Bronchial epithelial cell (primary cell): ENCODE results near the gene LRRC27. TPM values are rescaled to one million over a fixed set of nuclear protein-coding genes. Genes with fewer than 3 reads are reported as not detected.

Source experiments
- DNase-seq: peaks from one replicate; pipeline ENCODE4 v3.0.0-alpha.2; 2010; ENCODE audit warnings: low read depth
- FAIRE-seq: peaks from 2 replicates; lab custom pipeline; 2011; peaks lifted over from hg19 to GRCh38; lab: Jason Lieb, UNC
- H3K27me3 ChIP-seq: 2 replicates; pipeline ENCODE4 v1.5.1; 2011; ENCODE audit warnings: low read length; ENCODE audit not compliant: control insufficient read depth, insufficient read depth
- H3K36me3 ChIP-seq: 2 replicates; pipeline ENCODE4 v1.5.1; 2011; ENCODE audit warnings: low read length; ENCODE audit not compliant: control insufficient read depth, insufficient read depth
- H3K4me3 ChIP-seq: 2 replicates; pipeline ENCODE4 v1.5.1; 2011; ENCODE audit warnings: mild to moderate bottlenecking, low read depth, low read length, control low read depth
- CTCF ChIP-seq: IDR thresholded peaks from 2 replicates; pipeline ENCODE4 v1.5.1; 2011; ENCODE audit warnings: mild to moderate bottlenecking, moderate library complexity, low read length, control low read depth, inconsistent platforms; ENCODE audit not compliant: insufficient read depth, severe bottlenecking
- total RNA-seq: library from RNA; depleted of rRNA; stranded (reverse); fragments of >200 nt; gene quantifications from 2 replicates; pipeline ENCODE4 v1.2.1, GENCODE V29; 2014

LRRC27 gene
- total RNA-seq, 1 donor from 2014 or later = 4.7 TPM

- no peak for TF ChIP-seq CTCF
- FAIRE-seq (no peak), DNase-seq (no peak)
Measured at GRCh38 chr10:132342553-132342952, 10.6 kb downstream of the LRRC27 start.

GRCh38 chr10:132344386-132344785, 12.4 kb downstream of the LRRC27 start:
- Histone ChIP-seq H3K4me3 (no peak overlapping the region), H3K27me3 (no peaks in the 10 kb centered on the region), H3K36me3 (no peaks in the 10 kb centered on the region)
- TF ChIP-seq CTCF = no peak
- FAIRE-seq = no peak
- DNase-seq = no peak

More at GRCh38 chr10:132342553-132342952, 10.6 kb downstream of the LRRC27 start:
- H3K27me3 ChIP-seq = no peaks in the 10 kb centered on the region
- no peaks in the 10 kb centered on the region for H3K36me3 ChIP-seq
- no peak overlapping the region for H3K4me3 ChIP-seq

GRCh38 chr10:132345345-132345744, 13.4 kb downstream of the LRRC27 start:
- H3K36me3 ChIP-seq = no peaks in the 10 kb centered on the region
- H3K27me3 ChIP-seq = no peaks in the 10 kb centered on the region
- no peak overlapping the region for H3K4me3 ChIP-seq
- DNase-seq (no peak), FAIRE-seq (no peak)
- no peak for TF ChIP-seq CTCF

- no peak overlapping the region for H3K4me3 ChIP-seq
- H3K36me3 ChIP-seq = no peaks in the 10 kb centered on the region
- no peak for DNase-seq
- FAIRE-seq = no peak
- no peak for TF ChIP-seq CTCF
- H3K27me3 ChIP-seq = no peaks in the 10 kb centered on the region
Measured at GRCh38 chr10:132346806-132347205, 14.8 kb downstream of the LRRC27 start.

GRCh38 chr10:132347211-132347930, 15.4 kb downstream of the LRRC27 start:
- no peak for TF ChIP-seq CTCF
- H3K36me3 ChIP-seq = no peaks in the 10 kb centered on the region
- H3K4me3 ChIP-seq = no peak overlapping the region
- DNase-seq = no peak
- FAIRE-seq = no peak
- H3K27me3 ChIP-seq = no peaks in the 10 kb centered on the region

GRCh38 chr10:132347931-132348267, 15.9 kb downstream of the LRRC27 start:
- Histone ChIP-seq H3K36me3 (no peaks in the 10 kb centered on the region), H3K27me3 (no peaks in the 10 kb centered on the region), H3K4me3 (no peak overlapping the region)
- no peak for DNase-seq
- FAIRE-seq = no peak
- TF ChIP-seq CTCF = no peak
